Measurements from ENCODE around the gene SND1.

GRCh38 chr7:127905021-127905420 lies 253.0 kb downstream of the SND1 start:
- TF ChIP-seq REST (IDR thresholded peaks at IDR 0.05; ENCODE audit: low read depth) (no peak), EP300 (IDR thresholded peaks at IDR 0.05; ENCODE audit: borderline replicate concordance) (no peak), FOXM1 (IDR thresholded peaks at IDR 0.05; ENCODE audit: borderline replicate concordance, low read depth) (no peak), CREB1 (IDR thresholded peaks at IDR 0.05; ENCODE audit: low read depth) (no peak), TAF1 (IDR thresholded peaks at IDR 0.05; ENCODE audit: low read depth) (no peak), MAX (IDR thresholded peaks at IDR 0.05) (no peak), RAD21 (IDR thresholded peaks at IDR 0.05; ENCODE audit: low read depth) (no peak), NFIC (IDR thresholded peaks at IDR 0.05) (no peak), ZBTB7A (IDR thresholded peaks at IDR 0.05; ENCODE audit: low read depth) (no peak)

Measured in Ishikawa (cell line).